NCI-H446 (cell line): ENCODE measurements around the gene SP140.
"Not testable (repeated sequence)": the region's sequence is repeated elsewhere in the genome, so short reads cannot be mapped to it uniquely, and the experiment has no call there.

Experiments
- DNase-seq, 2 experiments: peaks; one replicate each; lab custom pipeline; 2025; lab: John Stamatoyannopoulos, UW

Gene SP140

GRCh38 chr2:230225486-230225885 is at the start of gene SP140:
TSS of gene SP140 (plus strand) at chr2:230225736. CDS start at chr2:230225845, 109 bp downstream.
- no peak for DNase-seq

GRCh38 chr2:230176996-230177395 is 48.5 kb upstream of the SP140 start:
- no peak for DNase-seq

- no peak for DNase-seq
Observed at GRCh38 chr2:230178546-230179485, 46.7 kb upstream of the SP140 start.

GRCh38 chr2:230179907-230180306 is 45.6 kb upstream of the SP140 start:
- no peak for DNase-seq

GRCh38 chr2:230181195-230181594 is 44.3 kb upstream of the SP140 start:
- no peak for DNase-seq

- DNase-seq, result no peak
Observed at GRCh38 chr2:230184727-230185578, 40.6 kb upstream of the SP140 start.

- DNase-seq, result no peak
Observed at GRCh38 chr2:230202430-230203109, 23.0 kb upstream of the SP140 start.

- no peak for DNase-seq
Observed at GRCh38 chr2:230203110-230203676, 22.3 kb upstream of the SP140 start.

GRCh38 chr2:230205034-230205433 is 20.5 kb upstream of the SP140 start:
- DNase-seq, result no peak

- no peak for DNase-seq
Observed at GRCh38 chr2:230205721-230206120, 19.8 kb upstream of the SP140 start.

GRCh38 chr2:230208576-230208975 is 17.0 kb upstream of the SP140 start:
- no peak for DNase-seq

- no peak for DNase-seq
Observed at GRCh38 chr2:230209422-230210051, 16.0 kb upstream of the SP140 start.

- DNase-seq, result no peak
Observed at GRCh38 chr2:230216489-230216888, 9.0 kb upstream of the SP140 start.

GRCh38 chr2:230217424-230217823 is 8.1 kb upstream of the SP140 start:
- no peak for DNase-seq

GRCh38 chr2:230218421-230218820 is 7.1 kb upstream of the SP140 start:
- DNase-seq, result no peak

GRCh38 chr2:230219419-230220331 is 5.9 kb upstream of the SP140 start, which contains the start of gene SP110:
TSS of gene SP110 (minus strand) at chr2:230219984. CDS start at chr2:230216927, 3,057 bp downstream.
- DNase-seq, result no peak

GRCh38 chr2:230220347-230220969 is 5.1 kb upstream of the SP140 start:
- no peak for DNase-seq

GRCh38 chr2:230221493-230221892 is 4.0 kb upstream of the SP140 start:
- DNase-seq, result no peak

GRCh38 chr2:230222829-230223228 is 2.7 kb upstream of the SP140 start:
- DNase-seq, result not testable (repeated sequence)

- DNase-seq, result no peak
Observed at GRCh38 chr2:230224458-230224857, 1.1 kb upstream of the SP140 start.
